HepG2 (cell line): ENCODE measurements around the gene SPI1. TPM values are rescaled to one million over a fixed set of nuclear protein-coding genes. Genes with fewer than 3 reads are reported as not detected.

ENCODE experiments used
- AGO2 ChIP-seq: fragments of 200-400 bp; formaldehyde crosslinking; optimal IDR thresholded peaks from 2 replicates; pipeline ENCODE3; 2017; ENCODE audit warnings: mild to moderate bottlenecking, low read depth, low read length, moderate library complexity
- ASH2L ChIP-seq: fragments of 300-600, 200-600 bp; sonication (generic); IDR thresholded peaks from 2 replicates; pipeline ENCODE4 v1.7.0; 2017; ENCODE audit warnings: low read depth, mild to moderate bottlenecking, moderate library complexity, mixed read lengths, low read length; ENCODE audit not compliant: insufficient read length
- CBX1 ChIP-seq: IDR thresholded peaks from one replicate; pipeline ENCODE4 v1.6.1; 2016; ENCODE audit warnings: antibody characterized with exemption, low read depth
- HNF1B ChIP-seq: sonication (generic); formaldehyde crosslinking; IDR thresholded peaks from 2 replicates; pipeline ENCODE4 v1.5.1; 2020; ENCODE audit warnings: mild to moderate bottlenecking, moderate library complexity, missing genetic modification reagents
- KAT7 ChIP-seq: IDR thresholded peaks from 2 replicates; pipeline ENCODE4 v1.6.1; 2018; ENCODE audit warnings: borderline replicate concordance, missing compliant biosample characterization
- PBX2 ChIP-seq: IDR thresholded peaks from 2 replicates; pipeline ENCODE4 v1.6.1; 2016; ENCODE audit warnings: control low read depth
- ZBTB40 ChIP-seq, 2 experiments: fragments of 450-650 bp in 1 of 2; sonication (generic) in 1 of 2; formaldehyde crosslinking in 1 of 2; IDR thresholded peaks; 2 replicates each; pipeline versions ENCODE4 v1.6.1 to v1.8.0; 2016 to 2022; ENCODE audit warnings: antibody characterized with exemption in 1 of 2, mild to moderate bottlenecking in 1 of 2, missing genetic modification reagents in 1 of 2
- ZNF720 ChIP-seq: sonication (generic); formaldehyde crosslinking; IDR thresholded peaks from 2 replicates; pipeline ENCODE4 v1.4.0; 2020; ENCODE audit warnings: missing genetic modification reagents
- ZNF891 ChIP-seq: sonication (generic); formaldehyde crosslinking; IDR thresholded peaks from 2 replicates; pipeline ENCODE4 v1.5.0; 2020; ENCODE audit warnings: mild to moderate bottlenecking, missing genetic modification reagents
- polyA plus RNA-seq, 8 experiments: library from polyadenylated mRNA; depleted of rRNA in 3 of 8; stranded (reverse) in 7 of 8; unstranded in 1 of 8; fragments of >200 nt; fragmentation: Illumina TruSeq in 4 of 8; extraction: Trizol in 4 of 8; gene quantifications; 2 replicates each; pipeline versions ENCODE4 v1.2.1 to v1.2.3, GENCODE V29; 2011 to 2016; ENCODE audit warnings: low read depth in 4 of 8, missing spikeins in 1 of 8, mixed read lengths in 1 of 8; ENCODE audit not compliant: insufficient read depth in 1 of 8
- total RNA-seq, 5 experiments: library from RNA; depleted of rRNA; stranded (reverse); fragments of >200 nt; fragmentation: Illumina TruSeq; extraction: Trizol; gene quantifications; 2 replicates each; pipeline ENCODE4 v1.2.3, GENCODE V29; 2016; ENCODE audit warnings: low read depth in 1 of 5

The SPI1 gene
- total and polyA plus RNA-seq, 2 of the 13 experiments (the other 11 are each of a cell fraction or from before 2014, with no cell fraction given), result not detected

GRCh38 chr11:47345890-47346563, 32.3 kb downstream of the SPI1 start (continued):
- TF ChIP-seq ZBTB40 (IDR thresholded peaks at IDR 0.05), result no peak
- TF ChIP-seq ZBTB40 (CRISPR knock-in tag; IDR thresholded peaks at IDR 0.05), result no peak
- no peak for TF ChIP-seq HNF1B (CRISPR knock-in tag)
- no peak for TF ChIP-seq ZNF891 (CRISPR knock-in tag)
- TF ChIP-seq ASH2L, result no peak
- no peak for TF ChIP-seq KAT7 (CRISPR knock-in tag)
- TF ChIP-seq AGO2, result no peak
- no peak for TF ChIP-seq CBX1
- TF ChIP-seq ZNF720 (CRISPR knock-in tag), result no peak
- TF ChIP-seq PBX2 (CRISPR knock-in tag), result no peak
